ENCODE data around the gene FIBCD1. TPM values are rescaled to one million over a fixed set of nuclear protein-coding genes. Genes with fewer than 3 reads are reported as not detected.
"Not testable (repeated sequence)": the region's sequence is repeated elsewhere in the genome, so short reads cannot be mapped to it uniquely, and the experiment has no call there.

The FIBCD1 gene
- total RNA-seq, 6 experiments from 2014 or later = not detected

DNA sequence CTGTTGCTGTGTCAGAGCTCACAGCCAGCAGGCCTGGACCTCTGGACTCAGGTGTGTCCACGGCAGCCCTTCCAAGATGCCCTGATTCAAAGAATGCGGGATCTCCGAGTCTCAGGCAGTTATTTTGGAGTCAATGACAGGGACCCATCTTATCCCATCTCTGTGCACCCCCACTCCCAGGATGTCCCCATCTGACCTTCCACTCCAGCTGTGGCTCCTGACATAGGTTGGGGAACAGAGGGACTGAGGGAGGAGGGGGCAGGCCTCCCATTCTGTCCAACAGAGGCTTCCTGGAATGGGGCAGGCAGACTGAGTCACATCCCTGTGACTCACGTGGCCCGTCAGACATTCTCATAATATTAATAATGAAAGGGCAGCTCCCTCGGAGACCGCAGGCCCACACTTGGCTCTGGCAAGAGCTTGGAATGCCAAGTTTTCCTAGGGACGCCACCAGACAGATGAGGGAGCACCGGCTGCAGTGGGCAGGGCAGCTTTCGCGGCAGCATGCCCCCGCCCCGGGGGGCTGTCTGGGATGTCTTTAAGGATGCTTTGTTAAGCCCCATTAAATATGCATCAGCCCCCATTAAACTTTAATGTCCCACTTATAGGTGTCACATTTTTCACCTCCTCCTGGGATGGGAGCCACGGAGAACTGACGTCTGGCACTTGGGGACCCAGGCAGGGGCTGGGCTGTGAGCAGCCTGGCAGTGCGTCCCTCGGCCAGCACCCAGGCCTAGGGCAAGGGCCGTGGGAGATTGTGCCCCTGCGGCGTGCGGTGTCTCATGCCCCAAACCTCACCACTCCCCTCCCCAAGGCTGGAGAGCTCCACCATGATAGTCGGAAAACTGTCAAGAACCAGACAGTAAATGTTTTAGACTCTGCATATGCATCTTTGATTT is 23.6 kb upstream of the FIBCD1 start:
- Histone ChIP-seq H3K4me1 (no peaks in the 10 kb centered on the region), H3K27me3 (no peaks in the 10 kb centered on the region), H3K9me3 (no peaks in the 10 kb centered on the region), H3K4me3 (no peak overlapping the region), H3K27ac (no peak overlapping the region), H3K36me3 (no peaks in the 10 kb centered on the region)
- ATAC-seq (peak in 2 of 4 donors; percentile 16 to 65), DNase-seq (no peak)
- WGBS (ENCODE audit: insufficient coverage, low coverage, low lambda C conversion rate, missing lambda C conversion rate) = 64% methylated on average over 7 of the region's 22 CpGs
- intact Hi-C loops (cut with DNase I) = no loop called here
- TF ChIP-seq, protein P1, sequence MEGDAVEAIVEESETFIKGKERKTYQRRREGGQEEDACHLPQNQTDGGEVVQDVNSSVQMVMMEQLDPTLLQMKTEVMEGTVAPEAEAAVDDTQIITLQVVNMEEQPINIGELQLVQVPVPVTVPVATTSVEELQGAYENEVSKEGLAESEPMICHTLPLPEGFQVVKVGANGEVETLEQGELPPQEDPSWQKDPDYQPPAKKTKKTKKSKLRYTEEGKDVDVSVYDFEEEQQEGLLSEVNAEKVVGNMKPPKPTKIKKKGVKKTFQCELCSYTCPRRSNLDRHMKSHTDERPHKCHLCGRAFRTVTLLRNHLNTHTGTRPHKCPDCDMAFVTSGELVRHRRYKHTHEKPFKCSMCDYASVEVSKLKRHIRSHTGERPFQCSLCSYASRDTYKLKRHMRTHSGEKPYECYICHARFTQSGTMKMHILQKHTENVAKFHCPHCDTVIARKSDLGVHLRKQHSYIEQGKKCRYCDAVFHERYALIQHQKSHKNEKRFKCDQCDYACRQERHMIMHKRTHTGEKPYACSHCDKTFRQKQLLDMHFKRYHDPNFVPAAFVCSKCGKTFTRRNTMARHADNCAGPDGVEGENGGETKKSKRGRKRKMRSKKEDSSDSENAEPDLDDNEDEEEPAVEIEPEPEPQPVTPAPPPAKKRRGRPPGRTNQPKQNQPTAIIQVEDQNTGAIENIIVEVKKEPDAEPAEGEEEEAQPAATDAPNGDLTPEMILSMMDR (IDR thresholded peaks at IDR 0.05) = no peak
- no peak for TF ChIP-seq POLR2A (IDR thresholded peaks at IDR 0.05)

DNA sequence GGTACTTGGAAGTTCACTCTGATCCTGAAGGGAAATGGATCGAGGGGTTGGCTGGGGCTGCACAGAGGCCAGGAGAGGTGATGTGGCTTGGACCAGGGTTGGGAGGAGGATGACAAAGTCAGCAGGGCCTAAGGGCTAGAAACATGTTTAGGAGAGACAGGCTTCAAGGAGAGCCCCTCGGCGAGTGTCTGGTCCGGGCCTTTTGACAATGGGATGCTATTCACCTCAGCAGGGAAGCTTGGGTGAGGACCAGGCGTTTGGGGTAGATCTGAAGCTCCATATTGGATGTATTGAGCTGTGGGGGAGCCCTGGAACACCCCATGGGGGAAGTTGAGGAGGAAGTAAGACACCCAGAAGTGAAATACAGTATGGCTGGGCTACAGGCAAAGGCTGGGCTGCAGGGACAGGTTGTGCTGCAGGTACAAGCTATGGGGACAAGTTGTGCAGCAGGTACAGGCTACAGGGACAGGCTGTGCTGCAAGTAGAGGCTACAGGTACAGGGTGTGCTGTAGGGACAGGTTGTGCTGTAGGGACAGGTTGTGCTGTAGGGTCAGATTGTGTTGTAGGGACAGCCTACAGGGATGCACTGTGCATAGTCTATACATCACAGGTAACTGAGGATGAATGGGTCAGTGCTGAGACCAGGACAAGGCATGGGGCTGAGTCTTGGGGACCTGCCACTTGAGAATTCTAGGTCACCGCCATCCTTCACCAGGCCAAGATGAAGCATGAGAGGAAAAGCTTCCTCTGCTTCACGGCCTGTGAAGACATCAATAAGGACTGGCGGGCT is 22.7 kb upstream of the FIBCD1 start:
- intact Hi-C loops (cut with DNase I) = no loop called here
- H3K4me3 ChIP-seq = no peak overlapping the region
- DNase-seq (no peak), ATAC-seq (no peak)
- no peaks in the 10 kb centered on the region for H3K4me1 ChIP-seq
- no peaks in the 10 kb centered on the region for H3K9me3 ChIP-seq
- TF ChIP-seq, protein P1 (IDR thresholded peaks at IDR 0.05) = no peak
- TF ChIP-seq POLR2A (IDR thresholded peaks at IDR 0.05) = no peak
- H3K36me3 ChIP-seq = no peaks in the 10 kb centered on the region
- WGBS (ENCODE audit: insufficient coverage, low coverage, low lambda C conversion rate, missing lambda C conversion rate) = 75% methylated on average over 6 of the region's 8 CpGs
- H3K27ac ChIP-seq = no peak overlapping the region
- H3K27me3 ChIP-seq = no peaks in the 10 kb centered on the region

DNA sequence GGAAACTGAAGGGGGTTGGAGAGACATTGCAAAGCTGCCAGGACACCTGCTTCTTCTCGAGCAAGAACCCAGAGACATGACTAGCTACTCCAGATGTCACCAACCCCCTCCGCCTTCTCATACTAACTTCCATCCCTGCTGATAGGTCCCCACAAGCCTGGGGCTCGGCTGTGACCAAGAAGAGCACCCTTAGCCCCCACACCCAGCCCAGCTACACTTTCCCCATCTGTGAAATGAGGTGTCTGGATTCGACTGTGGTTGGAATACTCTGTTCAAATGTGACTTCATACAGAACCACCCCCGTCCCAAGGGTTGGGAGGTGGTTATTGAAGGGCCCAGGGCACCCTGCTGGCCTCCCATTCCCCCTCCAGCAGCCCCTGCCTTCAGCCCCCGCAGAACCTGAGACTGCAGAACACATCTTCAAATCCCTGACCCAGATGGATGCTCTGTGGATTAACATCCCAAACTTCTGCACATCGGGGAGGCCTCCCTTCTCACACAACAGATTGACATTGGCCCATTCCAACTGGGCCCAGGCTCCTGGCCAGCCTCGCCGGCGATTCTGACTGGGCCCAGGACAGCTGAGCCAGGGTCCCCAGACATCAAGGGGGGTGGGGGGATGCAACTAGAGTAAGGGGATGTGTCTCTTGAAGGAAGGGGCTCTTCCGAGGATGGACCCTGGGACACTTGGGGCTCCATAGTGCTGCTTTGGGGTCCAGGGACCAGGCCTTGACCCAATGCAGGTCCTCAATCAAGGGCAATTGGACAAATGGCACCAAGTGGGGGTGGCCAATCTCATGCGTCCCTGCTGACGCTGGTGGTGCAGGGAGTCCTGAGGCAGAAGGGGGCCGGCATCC is 21.7 kb upstream of the FIBCD1 start:
- TF ChIP-seq POLR2A (IDR thresholded peaks at IDR 0.05) = no peak
- TF ChIP-seq, protein P1 (IDR thresholded peaks at IDR 0.05) = no peak
- ATAC-seq (no peak), DNase-seq (no peak)
- Histone ChIP-seq H3K9me3 (no peaks in the 10 kb centered on the region), H3K27ac (no peak overlapping the region), H3K4me3 (no peak overlapping the region), H3K4me1 (no peaks in the 10 kb centered on the region), H3K27me3 (no peaks in the 10 kb centered on the region), H3K36me3 (no peaks in the 10 kb centered on the region)
- intact Hi-C loops (cut with DNase I) = no loop called here
- WGBS (ENCODE audit: insufficient coverage, low coverage, low lambda C conversion rate, missing lambda C conversion rate) = 67% methylated on average over 5 of the region's 14 CpGs

DNA sequence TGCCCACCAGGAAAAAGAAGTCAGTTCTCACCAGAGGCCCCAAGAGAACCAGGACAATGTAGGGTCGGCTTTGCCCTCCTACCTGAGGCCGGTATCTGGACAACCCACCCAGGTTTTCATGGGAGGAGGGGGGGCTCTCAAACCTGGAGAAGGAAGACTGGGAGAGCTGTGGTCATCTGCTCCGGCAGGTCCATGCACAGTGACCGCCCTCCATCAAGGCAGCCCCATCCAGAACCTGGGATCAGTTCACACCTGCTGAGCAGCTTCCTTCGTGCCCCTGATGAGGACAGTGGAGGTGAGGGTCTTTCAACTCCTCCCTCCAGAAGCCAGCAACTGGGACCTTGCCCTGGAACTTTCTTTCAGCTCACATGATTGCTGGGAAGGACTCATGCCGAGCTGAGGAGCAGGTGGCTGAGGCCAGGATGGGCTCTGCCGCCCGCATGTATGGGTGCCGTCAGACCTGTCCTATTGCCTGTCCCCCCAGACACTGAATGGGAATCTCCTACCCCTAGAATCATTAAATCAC is 20.8 kb upstream of the FIBCD1 start:
- H3K27me3 ChIP-seq = no peaks in the 10 kb centered on the region
- TF ChIP-seq POLR2A (IDR thresholded peaks at IDR 0.05) = no peak
- TF ChIP-seq, protein P1 (IDR thresholded peaks at IDR 0.05) = no peak
- intact Hi-C loops (cut with DNase I) = no loop called here
- ATAC-seq (no peak), DNase-seq (no peak)
- H3K4me1 ChIP-seq = no peaks in the 10 kb centered on the region
- H3K36me3 ChIP-seq = no peaks in the 10 kb centered on the region
- no peaks in the 10 kb centered on the region for H3K9me3 ChIP-seq
- no peak overlapping the region for H3K27ac ChIP-seq
- no CpG with 5 or more reads among the region's 9 CpGs for WGBS (ENCODE audit: insufficient coverage, low coverage, low lambda C conversion rate, missing lambda C conversion rate)
- no peak overlapping the region for H3K4me3 ChIP-seq

DNA sequence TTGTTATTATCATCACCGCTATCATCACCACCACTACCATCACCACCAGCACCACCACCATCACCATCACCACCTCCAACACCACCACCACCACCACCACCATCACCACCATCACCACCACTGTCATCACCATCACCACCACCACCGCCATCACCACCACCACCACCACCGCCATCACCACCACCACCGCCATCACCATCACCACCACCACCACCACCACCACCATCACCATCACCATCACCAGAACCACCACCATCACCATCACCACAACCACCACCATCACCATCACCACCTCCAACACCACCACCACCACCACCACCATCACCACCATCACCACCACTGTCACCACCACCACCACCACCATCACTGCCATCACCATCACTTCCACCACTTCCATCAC is 19.5 kb upstream of the FIBCD1 start:
- intact Hi-C loops (cut with DNase I); ATAC-seq; H3K27me3 ChIP-seq; H3K4me1 ChIP-seq; H3K4me3 ChIP-seq; H3K27ac ChIP-seq; H3K9me3 ChIP-seq; H3K36me3 ChIP-seq: not testable (repeated sequence)
- DNase-seq = peak in 1 of 3 donors; percentile 51
- WGBS (ENCODE audit: insufficient coverage, low coverage, low lambda C conversion rate, missing lambda C conversion rate) = 75% methylated on average over 4 of the region's 4 CpGs
